K562 (cell line): Measurements from ENCODE around the gene GSTM1. TPM values are rescaled to one million over a fixed set of nuclear protein-coding genes. Genes with fewer than 3 reads are reported as not detected.

ENCODE experiments used
- ARNT ChIP-seq, 2 experiments: fragments of 450-650 bp; IDR thresholded peaks; 2 replicates each; pipeline ENCODE4 v1.6.1; 2016; ENCODE audit warnings: mild to moderate bottlenecking in 1 of 2
- CREM ChIP-seq: IDR thresholded peaks from 2 replicates; pipeline ENCODE4 v1.6.1; 2014; ENCODE audit warnings: antibody characterized with exemption, low read depth
- FOXJ3 ChIP-seq: sonication (generic); formaldehyde crosslinking; IDR thresholded peaks from 2 replicates; pipeline ENCODE4 v1.4.0; 2020; ENCODE audit warnings: mild to moderate bottlenecking, missing genetic modification reagents
- JUN ChIP-seq, 2 experiments: sonication (generic) in 1 of 2; formaldehyde crosslinking in 1 of 2; IDR thresholded peaks; 2 replicates each; pipeline versions ENCODE4 v1.6.1 to v1.8.0; 2012 to 2022; ENCODE audit warnings: borderline replicate concordance in 2 of 2, mild to moderate bottlenecking in 2 of 2, improper control_type of control experiment in 1 of 2, low read depth in 1 of 2, low read length in 1 of 2, missing genetic modification reagents in 1 of 2
- MEIS2 ChIP-seq: fragments of 450-650 bp; IDR thresholded peaks from 2 replicates; pipeline ENCODE4 v1.6.1; 2014; ENCODE audit warnings: mild to moderate bottlenecking; ENCODE audit not compliant: partially characterized antibody
- NFIC ChIP-seq: fragments of 450-650 bp; IDR thresholded peaks from 2 replicates; pipeline ENCODE4 v1.6.1; 2017; ENCODE audit warnings: mild to moderate bottlenecking, inconsistent platforms
- RERE ChIP-seq: sonication (generic); formaldehyde crosslinking; IDR thresholded peaks from 2 replicates; pipeline ENCODE4 v1.8.0; 2023; ENCODE audit warnings: missing genetic modification reagents, mild to moderate bottlenecking, borderline replicate concordance
- RFX1 ChIP-seq: fragments of 450-650 bp; IDR thresholded peaks from 2 replicates; pipeline ENCODE4 v1.6.1; 2016; ENCODE audit warnings: mild to moderate bottlenecking, moderate library complexity
- RFX7 ChIP-seq: fragments of 250-450 bp; sonication (Bioruptor Pico); IDR thresholded peaks from 2 replicates; pipeline ENCODE4 v1.5.1; 2021; ENCODE audit warnings: mild to moderate bottlenecking
- SMARCE1 ChIP-seq: fragments of 450-650 bp; IDR thresholded peaks from 2 replicates; pipeline ENCODE4 v1.7.1; 2016; ENCODE audit warnings: mild to moderate bottlenecking
- TOE1 ChIP-seq, 2 experiments: fragments of 450-650 bp in 1 of 2; sonication (generic) in 1 of 2; formaldehyde crosslinking in 1 of 2; IDR thresholded peaks; 2 replicates each; pipeline versions ENCODE4 v1.7.1 to v1.8.0; 2016 to 2022; ENCODE audit warnings: borderline replicate concordance in 2 of 2, mild to moderate bottlenecking in 2 of 2, antibody characterized with exemption in 1 of 2, inconsistent platforms in 1 of 2, low read depth in 1 of 2, missing genetic modification reagents in 1 of 2, moderate library complexity in 1 of 2
- TSHZ1 ChIP-seq: fragments of 250-450 bp; sonication (Bioruptor Pico); IDR thresholded peaks from 2 replicates; pipeline ENCODE4 v1.4.0; 2020; ENCODE audit warnings: mild to moderate bottlenecking, moderate library complexity
- ZNF239 ChIP-seq: fragments of 250-450 bp; sonication (Bioruptor Pico); IDR thresholded peaks from 2 replicates; pipeline ENCODE4 v1.4.0; 2020; ENCODE audit warnings: mild to moderate bottlenecking
- ZNF445 ChIP-seq: fragments of 250-450 bp; sonication (Bioruptor Pico); IDR thresholded peaks from 2 replicates; pipeline ENCODE4 v1.4.0; 2020; ENCODE audit warnings: low read depth, mild to moderate bottlenecking, moderate library complexity
- ZNF561 ChIP-seq: fragments of 450-650 bp; formaldehyde crosslinking; conservative IDR thresholded peaks from 2 replicates; pipeline ENCODE4 v1.4.0; 2020; ENCODE audit warnings: mild to moderate bottlenecking, moderate library complexity
- ZNF695 ChIP-seq: fragments of 450-650 bp; formaldehyde crosslinking; IDR thresholded peaks from 2 replicates; pipeline ENCODE4 v1.4.0; 2020; ENCODE audit warnings: mild to moderate bottlenecking, moderate library complexity
- polyA plus RNA-seq, 8 experiments: library from polyadenylated mRNA; depleted of rRNA in 4 of 8; stranded (reverse) in 5 of 8; unstranded in 3 of 8; fragments of >200 nt; fragmentation: Nextera tagmentation in 2 of 8; fragmentation: Illumina TruSeq in 1 of 8; extraction: Ambion mirVana in 2 of 8; extraction: Trizol in 1 of 8; gene quantifications; 2 replicates each; pipeline versions ENCODE4 v1.2.1 to v1.2.3, GENCODE V29; 2011 to 2014; ENCODE audit warnings: inconsistent platforms in 1 of 8, missing spikeins in 1 of 8
- total RNA-seq, 7 experiments: library from RNA; depleted of rRNA in 6 of 7; stranded (reverse); fragments of >200 nt in 6 of 7; fragmentation: Illumina TruSeq in 2 of 7; extraction: Trizol in 2 of 7; gene quantifications; 2 replicates each; pipeline versions ENCODE4 v1.2.1 to v1.2.3, GENCODE V29; 2011 to 2021; ENCODE audit warnings: low replicate concordance in 1 of 7
- TF ChIP-seq, protein P1 (sequence below), 2 experiments: fragments of 200-800 bp in 1 of 2; sonication (Bioruptor generic) in 1 of 2; sonication (generic) in 1 of 2; formaldehyde crosslinking in 1 of 2; IDR thresholded peaks in 1 of 2; conservative IDR thresholded peaks in 1 of 2; 2 replicates each; pipeline versions ENCODE4 v1.5.0 to v1.6.1; 2016 to 2020; ENCODE audit warnings: missing compliant biosample characterization in 1 of 2, missing genetic modification characterization in 1 of 2, missing genetic modification reagents in 1 of 2

The GSTM1 gene
- total and polyA plus RNA-seq, 9 of the 15 experiments (the other 6 are each of a cell fraction or from before 2014, with no cell fraction given) = not detected

DNA sequence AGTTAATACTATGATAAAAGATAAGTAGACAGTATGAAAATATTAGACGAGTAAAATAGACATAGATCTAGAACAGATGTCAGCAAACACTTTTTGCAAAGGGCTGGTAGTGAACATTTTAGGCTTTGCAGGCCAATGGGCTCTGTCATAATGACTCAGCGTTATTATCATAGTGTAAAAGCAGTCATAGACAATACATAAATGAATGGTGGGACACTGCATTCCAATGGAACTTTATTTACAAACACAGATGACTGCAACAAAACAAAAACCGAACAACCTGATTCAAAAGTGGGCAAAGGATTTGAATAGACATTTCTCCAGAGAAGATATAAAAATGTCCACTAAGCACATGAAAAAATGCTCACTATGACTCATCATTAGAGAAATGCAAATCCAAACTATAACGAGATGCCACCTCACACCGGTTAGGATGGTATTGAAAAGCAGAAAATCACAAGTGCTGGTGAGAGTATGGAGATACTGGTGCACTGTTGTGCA is 31.8 kb downstream of the GSTM1 start (continued):
- TF ChIP-seq TSHZ1 (CRISPR knock-in tag) (no peak), MEIS2 (no peak), RFX7 (CRISPR knock-in tag) (no peak), NFIC (peak; percentile 39; the same call in 1 of the 2 replicates), ZNF695 (CRISPR knock-in tag) (no peak), ZNF239 (0 out of 2 replicates have a peak, but pooled peaks have one; percentile 29), FOXJ3 (CRISPR knock-in tag) (no peak), ZNF445 (no peak), ARNT (IDR thresholded peaks at IDR 0.05) (no peak), SMARCE1 (peak; percentile 87), JUN (IDR thresholded peaks at IDR 0.05; ENCODE audit: borderline replicate concordance, low read depth, low read length) (peak; percentile 44; the same call in 1 of the 2 replicates), JUN (CRISPR knock-in tag; IDR thresholded peaks at IDR 0.05; ENCODE audit: borderline replicate concordance) (no peak), CREM (no peak), ZNF561 (CRISPR knock-in tag) (no peak), RFX1 (0 out of 2 replicates have a peak, but pooled peaks have one; percentile 13), TOE1 (IDR thresholded peaks at IDR 0.05; ENCODE audit: borderline replicate concordance) (no peak), TOE1 (CRISPR knock-in tag; IDR thresholded peaks at IDR 0.05; ENCODE audit: borderline replicate concordance, low read depth) (no peak), RERE (CRISPR knock-in tag) (no peak)
- TF ChIP-seq, protein P1, sequence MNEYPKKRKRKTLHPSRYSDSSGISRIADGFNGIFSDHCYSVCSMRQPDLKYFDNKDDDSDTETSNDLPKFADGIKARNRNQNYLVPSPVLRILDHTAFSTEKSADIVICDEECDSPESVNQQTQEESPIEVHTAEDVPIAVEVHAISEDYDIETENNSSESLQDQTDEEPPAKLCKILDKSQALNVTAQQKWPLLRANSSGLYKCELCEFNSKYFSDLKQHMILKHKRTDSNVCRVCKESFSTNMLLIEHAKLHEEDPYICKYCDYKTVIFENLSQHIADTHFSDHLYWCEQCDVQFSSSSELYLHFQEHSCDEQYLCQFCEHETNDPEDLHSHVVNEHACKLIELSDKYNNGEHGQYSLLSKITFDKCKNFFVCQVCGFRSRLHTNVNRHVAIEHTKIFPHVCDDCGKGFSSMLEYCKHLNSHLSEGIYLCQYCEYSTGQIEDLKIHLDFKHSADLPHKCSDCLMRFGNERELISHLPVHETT (CRISPR knock-in tag; conservative IDR thresholded peaks at IDR 0.05 in 1 of 2, IDR thresholded peaks at IDR 0.05 in 1 of 2) = peak in 1 of 2 experiments; percentile 70; a peak in 2 of 4 replicates
